ENCODE data around the gene MAP3K4. TPM values are rescaled to one million over a fixed set of nuclear protein-coding genes. Genes with fewer than 3 reads are reported as not detected.

Gene MAP3K4
- total and polyA plus RNA-seq, 2 of the 8 experiments (the other 6 are each of a cell fraction or from before 2014, with no cell fraction given): 16.6 to 51.6 TPM

DNA sequence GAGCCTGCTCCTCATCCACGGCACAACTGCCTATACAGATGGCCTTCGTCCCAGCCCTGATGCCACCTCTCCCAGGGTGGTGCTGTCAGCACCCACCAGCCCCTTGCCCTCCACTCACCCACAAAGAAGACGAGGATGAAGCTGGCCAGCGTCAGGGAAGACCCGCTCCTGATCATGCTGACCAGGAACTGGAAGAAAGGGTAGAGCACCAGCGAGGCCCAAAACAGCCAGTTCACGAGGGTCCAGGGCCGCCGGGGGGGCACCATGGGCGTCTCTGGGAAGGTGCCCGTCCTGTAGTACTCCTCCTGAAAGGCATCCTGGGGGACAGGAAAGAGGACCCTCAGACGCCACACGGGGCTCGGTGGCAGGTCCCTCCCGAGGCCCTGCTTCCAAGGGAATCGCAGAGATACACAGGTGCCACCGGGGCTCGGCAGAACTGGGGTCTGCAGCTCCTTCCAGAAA, 147.8 kb downstream of the MAP3K4 start:
- H3K23ac ChIP-seq (ENCODE audit: insufficient read length): no peak overlapping the region
- CTCF ChIA-PET (ENCODE audit: partially characterized antibody): interaction anchor here (0.6 to 5.0 kb wide), 10 partner anchors 11 to 300 kb away, joined by 3 to 77 read pairs (median 4); no protein-coding TSS in a partner anchor
- no peaks in the 10 kb centered on the region for H3K79me2 ChIP-seq (ENCODE audit: control insufficient read depth in 1 of 2, insufficient read depth in 2 of 2, low read length in 2 of 2)
- H4K8ac ChIP-seq (ENCODE audit: extremely low read depth, insufficient read depth, low read length): peak overlapping the region; percentile 53; the same call in 1 of the 2 replicates
- peaks cover 0 to 5% of the 10 kb centered on the region in 2 experiments for H4K20me1 ChIP-seq (replicated peaks in 1 of 2; ENCODE audit: control insufficient read depth in 1 of 2, insufficient read depth in 2 of 2, low read length in 2 of 2)
- no peak for DNase-seq (ENCODE audit: low read depth in 1 of 2, low spot score in 2 of 2)
- POLR2A ChIA-PET (ENCODE audit: partially characterized antibody): no interaction called here
- no peak overlapping the region for H2BK12ac ChIP-seq (ENCODE audit: low read depth, low read length)
- no peak overlapping the region for H2BK5ac ChIP-seq (ENCODE audit: low read depth, low read length)
- H2BK20ac ChIP-seq (ENCODE audit: low read length): no peak overlapping the region
- no peaks in the 10 kb centered on the region for H3K79me1 ChIP-seq (ENCODE audit: low read depth, low read length)
- no peak overlapping the region for H3K27ac ChIP-seq (ENCODE audit: low read depth, low read length)
- FAIRE-seq: no peak
- H4K91ac ChIP-seq (replicated peaks; ENCODE audit: insufficient read length, low read length): no peak overlapping the region
- no peaks in the 10 kb centered on the region for H3K9me3 ChIP-seq (ENCODE audit: insufficient read depth in 2 of 2, low read depth in 1 of 2, low read length in 1 of 2)
- no peaks in the 10 kb centered on the region for H3K27me3 ChIP-seq (replicated peaks in 1 of 4; ENCODE audit: control insufficient read depth in 3 of 4, extremely low read depth in 1 of 4, insufficient read depth in 3 of 4, low read length in 3 of 4)
- no peak overlapping the region for H3K4me3 ChIP-seq (ENCODE audit: extremely low read depth in 1 of 4, insufficient read depth in 2 of 4, low read depth in 3 of 4, low read length in 4 of 4)
- H2BK15ac ChIP-seq (ENCODE audit: low read length): no peak overlapping the region
- TF ChIP-seq POLR2A (IDR thresholded peaks at IDR 0.05; ENCODE audit: control extremely low read depth in 1 of 2, low read depth in 2 of 2, low read length in 2 of 2) (no peak), SIRT6 (IDR thresholded peaks at IDR 0.05; ENCODE audit: low read length) (no peak), EZH2 (IDR thresholded peaks at IDR 0.05; ENCODE audit: low read depth, low read length, severe bottlenecking) (no peak)
- TF ChIP-seq, protein P1, sequence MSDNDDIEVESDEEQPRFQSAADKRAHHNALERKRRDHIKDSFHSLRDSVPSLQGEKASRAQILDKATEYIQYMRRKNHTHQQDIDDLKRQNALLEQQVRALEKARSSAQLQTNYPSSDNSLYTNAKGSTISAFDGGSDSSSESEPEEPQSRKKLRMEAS (IDR thresholded peaks at IDR 0.05): no peak
- H3K4ac ChIP-seq (replicated peaks; ENCODE audit: insufficient read length, low read depth, low read length): no peak overlapping the region
- WGBS, 2 experiments (ENCODE audit: extremely low coverage in 1 of 2, insufficient coverage in 1 of 2, insufficient read length in 1 of 2, insufficient replicate concordance in 2 of 2, low coverage in 1 of 2, low lambda C conversion rate in 2 of 2, missing lambda C conversion rate in 1 of 2): 91% methylated on average over 13 of the region's 18 CpGs; no CpG with 5 or more reads in 1 of the 2 experiments
- no peak overlapping the region for H3K4me2 ChIP-seq (ENCODE audit: insufficient read depth in 1 of 2, low read depth in 2 of 2, low read length in 2 of 2)
- no peaks in the 10 kb centered on the region; a peak in 1 of 7 replicates for H3K4me1 ChIP-seq (replicated peaks in 1 of 4; ENCODE audit: control insufficient read depth in 3 of 4, insufficient read depth in 4 of 4, low read length in 3 of 4)
- no peak overlapping the region for H3K18ac ChIP-seq (ENCODE audit: extremely low read depth, low read length)
- no peak overlapping the region for H3K14ac ChIP-seq (ENCODE audit: insufficient read length)
- no peak overlapping the region for H3K9ac ChIP-seq (replicated peaks in 1 of 4; ENCODE audit: extremely low read depth in 1 of 4, low read depth in 3 of 4, low read length in 3 of 4)
- H3K56ac ChIP-seq (replicated peaks; ENCODE audit: insufficient read length, low read depth, low read length): no peak overlapping the region
- H3K36me3 ChIP-seq (ENCODE audit: control insufficient read depth in 2 of 4, insufficient read depth in 4 of 4, low read length in 3 of 4): peaks cover 2 to 20% (median 11%) of the 10 kb centered on the region in 4 experiments; a peak in 4 of 8 replicates
- no peak overlapping the region for H2BK120ac ChIP-seq (replicated peaks; ENCODE audit: low read depth, low read length)
- H4K5ac ChIP-seq (ENCODE audit: insufficient read length, low read depth, low read length): no peak overlapping the region
- H3K23me2 ChIP-seq (ENCODE audit: low read depth, low read length): no peaks in the 10 kb centered on the region
- H2AK5ac ChIP-seq (ENCODE audit: low read depth, low read length): no peak overlapping the region
- no peak overlapping the region for H2AFZ ChIP-seq (ENCODE audit: low read length)
